ENCODE results near the gene PRR18.

PRR18 gene

DNA sequence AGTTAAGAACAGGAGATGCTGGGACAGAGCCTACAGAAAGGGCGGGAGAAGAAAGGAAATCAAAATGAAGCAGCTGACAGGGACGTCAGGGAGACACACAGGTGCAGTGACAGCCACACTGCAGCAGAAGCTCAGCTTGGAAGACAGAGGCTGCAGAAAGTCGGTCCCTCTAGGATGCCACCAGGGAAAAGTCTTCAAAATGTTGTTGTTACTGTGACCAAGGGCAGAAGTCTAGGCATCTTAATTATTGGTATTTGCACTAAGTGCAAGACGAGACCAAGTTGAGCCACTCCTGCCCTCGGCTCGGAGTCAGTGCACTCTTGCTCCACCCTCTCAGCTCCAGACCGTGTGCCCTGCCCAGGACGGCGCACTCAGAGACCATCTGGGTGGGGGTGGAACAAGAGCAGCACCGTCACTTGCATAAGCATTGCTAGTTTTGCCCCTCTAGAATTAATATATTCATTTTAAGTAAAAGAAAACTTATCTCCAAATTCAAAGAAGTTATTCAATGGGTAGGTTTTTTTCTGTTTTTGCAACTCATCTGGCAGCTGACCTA lies 2.6 kb downstream of the PRR18 start:
- no peak for DNase-seq (ENCODE audit: low spot score)

DNA sequence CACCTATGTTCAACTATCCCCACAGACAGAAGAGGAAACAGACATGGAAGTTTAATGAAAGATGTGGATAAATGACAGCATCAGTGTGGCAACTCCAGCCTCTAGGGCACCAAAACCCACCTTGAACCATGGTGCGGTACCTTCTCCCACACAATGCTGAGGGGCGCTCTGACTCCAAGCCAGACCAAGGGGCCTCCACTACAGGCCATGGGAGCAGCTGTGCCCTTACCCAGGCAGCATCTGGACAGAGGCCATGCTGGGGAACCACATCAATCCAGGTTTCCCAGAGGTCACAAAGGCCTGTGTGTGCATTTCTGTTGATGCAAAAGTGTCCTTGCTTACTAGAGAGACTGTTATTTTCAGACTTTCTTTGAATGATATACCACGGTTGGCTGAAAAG lies 4.1 kb downstream of the PRR18 start:
- no peak for DNase-seq (ENCODE audit: low spot score)

DNA sequence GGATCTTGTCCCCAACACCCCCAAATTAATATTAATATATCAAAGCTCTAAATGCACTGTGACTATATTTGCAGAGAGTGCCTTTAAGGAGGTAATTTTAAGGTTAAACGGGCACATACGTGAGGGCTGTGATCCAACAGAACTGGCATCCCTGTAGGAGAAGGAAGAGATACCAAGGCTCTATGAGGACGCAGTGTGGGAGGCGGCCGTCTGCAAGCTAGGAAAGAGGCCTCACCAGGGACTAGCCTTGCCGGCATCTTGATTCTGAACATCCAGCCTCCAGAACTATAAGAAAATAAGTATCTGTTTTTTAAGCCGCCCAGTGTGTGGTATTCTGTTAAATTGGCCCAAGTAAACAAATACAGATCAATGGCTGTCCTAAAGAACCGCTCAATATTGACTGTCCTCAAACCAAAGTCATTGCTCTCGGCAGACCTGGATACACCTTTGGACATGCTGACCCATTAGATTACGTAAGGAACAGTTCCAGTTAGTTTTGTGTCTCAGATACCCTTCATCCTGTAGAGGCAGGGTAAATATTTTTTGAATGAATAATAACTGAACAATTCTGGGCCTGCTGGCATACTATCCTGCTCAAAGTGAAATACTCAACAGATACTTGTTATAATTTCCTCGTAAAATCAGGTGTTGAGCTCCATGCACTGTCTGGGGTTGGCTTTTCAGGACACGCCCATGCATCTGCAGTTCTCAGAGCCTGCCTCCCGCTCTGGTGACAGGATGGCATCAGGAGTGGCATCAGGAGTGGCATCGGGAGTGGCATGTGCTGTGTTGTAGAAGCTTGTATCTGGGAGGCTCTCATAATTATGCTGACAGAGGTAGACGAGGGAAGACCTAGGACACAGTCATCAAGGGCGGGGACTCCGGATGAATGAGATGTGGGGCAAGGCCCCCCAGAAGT lies 6.3 kb downstream of the PRR18 start:
- no peak for DNase-seq (ENCODE audit: low spot score)

DNA sequence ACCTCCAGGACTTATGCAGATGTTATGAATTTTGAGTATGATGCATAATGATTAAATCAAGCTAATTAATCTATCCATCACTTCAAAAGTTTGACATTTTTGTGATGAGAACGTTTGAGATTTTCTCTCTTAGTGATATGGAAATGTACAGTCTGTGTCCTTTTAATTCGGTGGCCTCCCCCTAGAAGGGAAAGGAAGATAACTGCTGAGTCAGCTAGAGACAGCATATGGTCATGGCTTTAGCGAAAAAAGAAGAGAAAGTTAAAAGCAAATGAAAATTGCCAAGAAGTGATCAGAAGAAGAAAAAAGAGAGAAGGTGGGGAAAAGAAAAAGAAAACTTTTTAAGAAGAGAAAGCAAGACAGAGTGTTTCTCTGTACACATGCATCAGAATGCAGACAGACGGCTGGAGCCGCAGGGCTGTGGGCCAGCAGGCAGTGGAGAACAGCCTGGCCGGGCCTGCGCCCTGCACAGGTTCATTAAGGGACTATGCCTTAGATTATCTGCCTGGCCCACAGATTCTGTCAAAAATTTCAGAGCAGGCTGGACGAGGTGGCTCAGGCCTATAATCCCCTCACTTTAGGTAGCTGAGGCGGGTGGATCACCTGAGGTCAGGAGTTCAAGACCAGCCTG lies 7.7 kb downstream of the PRR18 start:
- DNase-seq (ENCODE audit: low spot score), result no peak

DNA sequence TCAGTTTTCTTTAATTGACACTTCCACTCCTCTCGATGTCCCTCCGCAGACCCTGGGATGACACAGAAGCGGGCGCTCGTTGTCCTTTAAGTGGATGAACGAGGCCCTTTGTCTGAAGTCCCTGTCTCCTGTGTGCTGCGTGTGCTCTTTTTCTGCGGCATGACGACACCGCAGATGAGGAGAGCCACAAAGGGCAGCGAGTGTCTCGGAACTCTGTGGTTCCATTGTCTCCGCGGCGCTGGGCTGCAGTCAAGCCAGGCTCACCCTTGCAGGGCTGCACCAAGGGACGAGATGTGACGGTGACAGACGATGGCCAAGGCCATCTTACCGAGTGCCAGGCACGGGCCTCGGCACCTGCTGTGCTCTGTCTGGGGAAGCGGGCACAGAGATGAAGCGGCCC lies 10.6 kb downstream of the PRR18 start:
- DNase-seq (ENCODE audit: low spot score), result peak; percentile 95

DNA sequence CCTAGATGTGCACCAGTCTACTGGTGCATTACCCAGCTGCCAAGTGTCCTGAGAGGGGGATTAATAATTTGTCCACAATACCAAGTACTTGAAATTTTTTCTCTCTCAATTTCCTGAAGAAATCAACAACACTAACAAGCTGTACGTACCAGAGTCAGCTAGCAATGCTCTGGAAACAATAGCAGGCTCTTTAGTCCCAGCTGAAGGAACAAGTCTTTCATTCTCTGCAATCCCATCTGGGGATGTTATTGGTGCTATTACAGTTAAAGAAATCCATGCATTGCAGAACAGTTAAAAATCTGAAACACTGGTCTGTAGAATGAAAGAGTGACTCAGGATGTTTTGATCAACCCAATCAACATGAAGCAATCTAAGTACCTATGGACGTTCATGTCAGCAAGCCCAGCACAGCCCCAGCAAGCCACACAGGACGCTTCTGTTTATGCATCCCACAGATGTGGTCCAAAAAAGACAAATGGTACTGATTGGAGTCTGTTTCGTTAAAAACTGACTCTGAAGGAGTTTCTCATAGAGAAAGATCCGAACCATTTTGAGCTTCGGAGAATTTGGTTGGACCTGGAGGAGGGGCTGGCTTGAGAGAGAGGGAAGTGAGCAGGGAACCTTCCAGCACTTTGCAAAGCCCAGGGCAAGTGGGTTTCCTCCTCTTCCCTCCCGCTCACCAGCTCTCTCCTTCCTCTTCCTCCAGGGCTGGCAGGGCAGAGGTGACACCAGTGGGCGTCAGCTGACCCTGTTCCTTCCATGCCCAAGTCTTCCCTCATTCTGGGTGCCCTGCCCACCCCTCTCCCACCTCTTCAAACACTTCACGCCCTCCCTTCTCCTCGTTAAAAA lies 11.9 kb downstream of the PRR18 start:
- DNase-seq (ENCODE audit: low spot score), result no peak

DNA sequence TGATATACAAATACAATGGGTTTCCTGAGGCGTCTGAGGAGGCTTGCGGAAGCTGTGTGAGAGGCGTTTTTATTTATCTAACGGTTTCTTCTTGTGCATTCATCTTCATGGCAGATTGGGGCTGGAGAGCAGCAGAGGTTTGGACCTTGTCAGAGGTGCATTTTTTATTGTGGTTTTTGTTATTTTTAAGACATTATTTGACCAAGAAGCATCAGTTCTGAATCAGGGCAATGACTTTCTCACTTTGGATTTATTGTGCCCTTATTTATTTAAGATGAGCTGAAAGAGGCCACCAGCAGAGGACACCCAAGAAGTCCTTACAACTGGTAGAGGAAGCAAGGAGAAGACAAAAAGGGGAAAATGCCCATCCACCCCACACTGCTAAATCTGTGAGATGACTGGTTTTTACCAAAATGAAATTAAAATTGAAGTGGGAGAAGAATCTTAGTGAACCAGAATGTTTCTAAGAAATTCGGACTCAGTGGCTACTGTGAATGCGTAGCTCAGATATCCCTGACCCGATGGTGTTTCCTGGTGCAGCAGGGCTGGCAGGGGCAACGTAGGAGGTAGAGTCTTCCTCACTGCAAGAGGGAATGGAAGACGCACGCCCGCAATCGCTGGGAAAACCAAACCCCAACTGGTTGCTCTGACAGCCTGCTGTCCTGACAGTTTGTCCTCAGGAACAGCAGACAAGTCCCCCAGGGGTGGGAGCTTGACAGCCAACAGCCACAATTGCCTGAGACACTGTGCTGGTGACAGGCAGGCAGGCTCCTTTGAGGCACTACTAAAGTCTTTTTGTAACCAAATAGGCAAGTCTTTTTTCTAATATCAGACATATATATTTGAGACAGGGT lies 14.2 kb downstream of the PRR18 start:
- DNase-seq (ENCODE audit: low spot score), result no peak

DNA sequence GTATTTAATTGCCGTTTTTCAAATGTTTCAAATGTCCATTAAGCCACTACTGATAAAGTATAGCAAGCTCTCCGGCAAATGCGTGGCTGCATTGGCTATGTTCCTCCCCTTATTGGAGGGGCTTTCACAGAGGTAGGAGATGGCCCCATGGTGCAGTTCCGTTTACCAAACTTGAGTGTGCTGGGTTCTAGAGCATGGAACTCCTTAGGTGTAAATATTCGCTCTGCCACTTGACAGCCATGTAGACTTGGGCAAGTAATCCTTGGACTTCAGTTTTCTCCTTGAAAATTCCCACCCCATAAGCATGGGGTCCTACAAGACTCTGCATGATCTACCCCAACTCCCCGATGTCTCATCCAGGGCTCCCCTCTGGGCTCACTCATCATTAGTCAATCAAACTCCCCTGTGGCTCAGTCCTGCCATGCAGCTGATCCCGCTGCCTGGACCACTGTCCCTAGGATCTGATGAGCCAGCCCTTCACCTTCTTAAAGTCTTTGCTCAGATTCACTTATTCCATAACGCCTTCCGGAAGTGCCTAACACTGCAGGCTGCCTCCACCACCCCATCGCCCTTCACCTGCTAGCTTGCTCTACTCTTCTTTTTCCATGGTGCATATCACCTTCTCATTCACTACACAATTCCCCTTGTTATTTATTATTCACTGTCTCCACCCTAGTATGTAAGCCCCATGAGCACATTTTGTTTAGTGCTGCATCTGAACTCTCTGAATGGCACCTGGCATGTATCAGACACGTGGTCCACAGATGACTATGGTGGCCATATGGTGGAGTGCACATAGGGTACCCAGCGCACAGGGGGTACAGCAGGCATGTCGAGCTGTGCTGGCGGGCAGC lies 18.8 kb downstream of the PRR18 start:
- no peak for DNase-seq (ENCODE audit: low spot score)

DNA sequence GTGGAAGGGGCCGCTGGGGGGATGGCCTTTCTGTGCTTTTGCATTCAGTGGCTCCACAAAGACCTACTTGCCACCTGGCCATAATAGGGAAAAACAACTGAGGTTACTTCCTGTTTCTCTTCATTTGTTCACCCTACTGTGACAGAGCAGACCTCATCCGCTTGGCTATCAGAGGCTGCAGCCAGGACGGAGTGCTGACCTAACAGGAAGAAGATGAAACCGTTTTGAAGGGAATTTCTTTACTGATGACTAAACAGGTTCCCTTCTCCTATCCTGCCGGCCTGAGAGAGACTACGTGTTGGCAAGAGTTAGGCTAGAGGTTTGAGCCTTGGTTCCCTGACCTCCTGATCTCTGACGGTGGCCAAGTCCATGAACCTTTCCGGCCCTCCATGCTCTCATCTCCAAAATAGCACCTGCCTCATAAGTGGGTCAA lies 21.3 kb downstream of the PRR18 start:
- no peak for DNase-seq (ENCODE audit: low spot score)

DNA sequence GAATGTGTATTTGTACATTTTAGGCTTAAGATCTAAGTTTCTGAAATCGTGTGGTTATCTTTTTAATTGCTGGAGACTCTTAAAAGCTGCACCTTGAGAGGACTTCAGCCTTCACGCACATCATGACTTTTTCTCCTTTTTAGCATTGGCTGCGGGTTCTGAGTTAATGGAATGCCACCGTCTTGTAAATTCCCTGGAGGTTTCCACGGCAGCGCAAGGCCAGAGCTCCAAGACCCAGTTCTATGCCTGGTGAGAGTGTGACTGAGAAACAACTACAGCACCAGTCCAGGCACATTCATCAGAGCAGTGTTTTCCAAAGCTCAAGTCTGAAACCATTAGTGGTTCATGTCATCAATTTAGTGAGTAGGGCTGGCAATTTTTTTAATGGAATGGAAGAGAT lies 23.0 kb downstream of the PRR18 start:
- no peak for DNase-seq (ENCODE audit: low spot score)

DNA sequence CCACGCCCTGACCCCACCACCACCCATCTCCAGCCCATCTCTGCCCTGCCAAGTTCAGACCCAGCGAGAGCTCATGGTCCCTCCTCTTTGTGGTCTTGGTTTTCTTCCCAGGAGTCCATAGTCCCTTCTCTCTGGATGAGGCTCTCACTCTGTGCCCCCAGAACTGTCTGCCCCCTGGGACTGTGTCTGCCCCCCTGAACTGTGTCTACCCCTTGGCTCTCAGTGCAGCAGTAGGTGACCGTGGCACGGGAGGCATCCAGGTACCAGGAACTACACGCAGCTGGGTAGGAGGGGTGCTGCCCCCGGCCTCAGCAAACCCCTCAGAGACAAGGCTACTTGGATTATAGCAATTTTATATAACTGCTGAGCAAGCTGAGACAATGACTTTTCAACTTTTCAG lies 23.6 kb downstream of the PRR18 start:
- DNase-seq (ENCODE audit: low spot score), result no peak

DNA sequence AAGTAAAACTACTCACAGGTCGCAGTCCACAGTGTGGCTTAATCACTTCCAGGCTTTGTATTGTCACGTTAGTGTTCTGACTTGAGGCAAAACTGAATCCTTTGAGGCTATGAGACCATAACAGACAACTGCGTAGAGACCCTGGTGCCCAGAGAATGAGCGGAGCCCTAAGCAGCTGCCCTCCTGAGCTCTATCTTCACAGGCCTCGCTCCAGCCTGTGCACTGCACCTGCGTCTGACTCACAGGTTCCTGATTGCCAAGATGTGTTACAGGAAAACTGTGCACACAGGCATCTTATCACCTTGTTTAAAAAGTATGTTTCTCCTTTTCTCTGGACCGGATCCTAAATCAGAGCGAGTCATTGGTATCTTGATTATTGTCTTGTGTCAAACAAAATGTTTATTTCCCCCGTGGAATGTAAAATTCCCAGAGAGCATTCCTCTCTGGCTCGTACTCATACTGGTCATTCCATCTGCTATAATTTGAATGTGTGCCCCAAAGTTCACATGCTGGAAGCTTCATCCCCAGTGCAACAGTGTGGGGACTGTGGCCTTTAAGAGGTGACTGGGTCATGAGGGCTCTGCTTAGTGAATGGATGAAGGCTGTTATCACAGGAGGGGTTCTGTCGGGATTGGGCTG lies 25.7 kb downstream of the PRR18 start:
- DNase-seq (ENCODE audit: low spot score), result no peak

DNA sequence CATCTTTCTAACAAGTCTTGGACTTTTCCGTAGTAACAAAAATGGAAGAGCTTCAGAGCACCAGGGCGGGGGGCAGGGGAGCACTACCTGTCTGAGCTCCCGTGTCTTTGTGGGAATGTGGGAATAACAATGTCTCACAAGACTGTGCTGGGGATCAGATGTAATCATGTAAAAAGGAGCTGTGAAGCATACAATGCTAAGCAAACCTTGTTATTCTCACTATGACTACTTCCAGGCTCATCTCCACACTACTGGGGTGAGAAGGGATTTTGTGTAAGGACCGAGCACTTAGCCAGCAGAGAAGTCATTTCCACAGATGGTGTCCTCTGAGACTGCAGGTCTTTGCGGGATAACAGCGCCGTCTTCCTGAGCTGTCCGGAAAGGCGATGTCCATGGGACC lies 27.1 kb downstream of the PRR18 start:
- DNase-seq (ENCODE audit: low spot score), result no peak

DNA sequence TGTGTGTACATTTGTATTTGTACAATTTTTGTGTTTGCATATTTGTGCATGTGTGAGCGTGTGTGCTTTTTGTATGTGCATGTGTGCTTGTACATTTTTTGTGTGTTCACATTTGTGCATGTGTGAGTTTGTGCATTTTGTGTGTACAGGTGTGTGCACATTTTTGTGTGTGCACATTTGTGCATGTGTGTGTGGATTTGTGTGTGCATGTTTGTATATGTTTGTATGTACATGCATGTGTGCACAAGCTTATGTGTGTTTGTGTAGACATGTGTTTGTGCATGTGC lies 28.9 kb downstream of the PRR18 start:
- DNase-seq (ENCODE audit: low spot score), result no peak

DNA sequence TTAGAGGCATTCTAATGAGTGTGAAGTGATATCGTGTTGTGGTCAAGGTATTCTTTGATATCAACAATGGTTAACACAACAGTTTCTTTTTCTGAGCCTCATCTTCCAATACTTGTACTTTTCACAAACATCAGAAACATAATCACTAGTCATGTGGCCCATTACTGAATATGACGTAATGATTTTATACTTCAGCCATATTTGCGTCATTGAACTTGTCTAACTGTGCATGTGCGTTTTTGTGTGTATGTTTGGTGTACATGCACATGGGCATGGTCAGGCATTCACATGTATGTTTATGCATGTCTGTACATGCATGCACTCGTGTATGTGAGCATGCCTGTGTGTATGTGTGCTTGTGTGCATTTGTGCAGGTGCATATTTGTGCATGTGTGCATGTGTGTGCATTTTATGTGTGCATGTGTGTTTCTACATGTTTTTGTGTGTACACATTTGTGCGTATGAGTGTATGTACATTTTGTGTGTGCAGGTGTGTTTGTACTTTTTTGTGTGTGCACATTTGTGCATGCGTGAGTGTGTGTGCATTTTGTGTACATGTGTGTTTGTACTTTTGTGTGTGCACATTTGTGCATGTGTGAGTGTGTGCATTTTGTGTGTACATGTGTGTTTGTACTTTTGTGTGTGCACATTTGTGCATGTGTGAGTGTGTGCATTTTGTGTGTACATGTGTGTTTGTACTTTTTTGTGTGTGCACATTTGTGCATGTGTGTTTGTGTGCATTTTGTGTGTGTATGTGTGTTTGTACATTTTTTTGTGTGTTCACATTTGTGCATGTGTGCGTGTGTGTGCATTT lies 29.4 kb downstream of the PRR18 start:
- no peak for DNase-seq (ENCODE audit: low spot score)

DNA sequence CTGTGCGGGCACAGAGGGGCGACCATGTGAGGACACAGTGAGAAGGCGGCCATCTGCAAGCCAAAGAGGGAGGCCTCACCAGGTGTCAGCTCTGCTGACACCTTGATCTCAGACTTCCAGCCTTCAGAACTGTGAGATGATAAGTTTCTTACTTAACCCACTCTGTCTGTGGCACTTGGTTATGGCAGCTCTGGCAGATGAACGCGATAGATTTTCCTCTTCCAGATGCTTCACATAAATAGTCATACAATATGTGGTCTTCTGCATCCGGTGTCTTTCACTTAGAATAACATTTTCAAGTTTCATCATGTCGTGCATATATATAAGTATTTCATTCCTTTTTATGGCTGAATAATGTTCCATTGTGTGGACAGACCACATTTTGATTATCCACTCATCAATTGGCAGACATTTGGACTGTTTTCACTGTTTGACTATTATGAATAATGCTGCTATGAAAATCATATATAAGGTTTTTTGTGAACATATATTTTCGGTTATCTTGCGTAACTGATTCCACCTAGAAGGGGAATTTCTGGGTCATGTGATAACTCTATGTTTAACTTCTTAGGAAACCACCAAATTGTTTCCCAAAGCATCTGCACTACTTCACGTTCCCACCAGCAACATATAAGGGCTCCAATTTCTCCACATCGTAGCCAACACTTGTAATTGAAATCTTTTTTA lies 30.2 kb downstream of the PRR18 start:
- DNase-seq (ENCODE audit: low spot score), result no peak

DNA sequence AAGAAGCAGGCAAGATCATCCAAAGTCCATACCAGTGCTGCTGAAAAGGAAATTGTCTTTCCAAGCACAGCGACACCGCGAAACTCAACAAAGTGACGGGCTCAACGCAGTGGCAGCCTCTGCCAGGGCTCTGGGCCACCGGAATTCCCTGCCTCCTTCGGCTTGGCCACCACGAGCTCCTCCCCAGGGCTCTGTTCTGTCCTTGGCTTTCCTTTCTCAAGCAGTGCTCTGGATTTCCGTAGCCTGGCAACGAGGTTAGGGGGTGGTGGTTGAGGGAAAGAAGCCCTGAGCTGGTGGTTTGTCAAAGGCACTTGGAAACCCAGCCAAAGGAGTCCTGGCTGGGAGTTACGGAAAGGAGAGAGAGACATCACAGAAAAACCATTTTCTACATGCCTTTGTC lies 31.2 kb downstream of the PRR18 start:
- peak; percentile 80 for DNase-seq (ENCODE audit: low spot score)

DNA sequence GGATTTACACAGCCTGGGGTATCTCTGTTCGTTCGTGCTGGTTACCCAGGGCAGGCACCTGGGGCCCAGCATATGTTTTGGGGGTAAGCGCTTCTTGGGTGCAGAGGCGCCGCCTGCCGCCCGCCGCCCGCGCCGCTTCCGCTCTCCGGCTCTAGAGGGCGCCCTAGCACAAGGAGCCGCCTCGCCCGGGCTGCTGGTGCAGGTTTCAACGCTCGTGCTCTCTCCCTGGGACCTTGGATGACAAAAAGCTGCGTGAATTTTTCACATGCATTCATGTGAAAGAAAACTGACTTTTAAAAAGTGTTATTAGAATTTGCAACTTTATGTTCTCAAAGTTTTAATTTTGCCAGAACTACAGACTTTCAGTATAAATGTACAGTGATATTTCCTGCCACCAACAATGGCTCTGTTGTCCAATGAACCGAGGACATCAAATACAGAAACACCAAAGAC lies 32.5 kb downstream of the PRR18 start:
- DNase-seq (ENCODE audit: low spot score), result peak; percentile 71

Data from putamen (tissue), 1 donor.